GM12892 (cell line): ENCODE data around the gene TFRC. TPM values are rescaled to one million over a fixed set of nuclear protein-coding genes. Genes with fewer than 3 reads are reported as not detected.
A peak's percentile ranks its signal among the peaks of the same experiment; 100 is the strongest.

Experiments used
- DNase-seq: peaks from one replicate; pipeline ENCODE4 v3.0.0; 2011; ENCODE audit not compliant: insufficient read length
- FAIRE-seq: peaks from 2 replicates; lab custom pipeline; 2011; peaks lifted over from hg19 to GRCh38; lab: Jason Lieb, UNC
- POLR2A ChIP-seq: IDR thresholded peaks from 2 replicates; pipeline ENCODE4 v1.6.1; 2011; ENCODE audit warnings: low read depth, low read length, control low read depth
- POLR2AphosphoS5 ChIP-seq: IDR thresholded peaks from 2 replicates; pipeline ENCODE4 v1.6.1; 2011; ENCODE audit warnings: low read depth, low read length, control low read depth
- TAF1 ChIP-seq: IDR thresholded peaks from 2 replicates; pipeline ENCODE4 v1.6.1; 2011; ENCODE audit warnings: low read depth, mild to moderate bottlenecking, control low read depth, low read length, borderline replicate concordance
- polyA plus RNA-seq: library from polyadenylated mRNA; unstranded; fragments of >200 nt; gene quantifications from one replicate; pipeline ENCODE4 v1.2.1, GENCODE V29; 2012; ENCODE audit warnings: missing spikeins, inconsistent platforms; ENCODE audit not compliant: missing spikeins

Gene TFRC
- polyA plus RNA-seq: 339 TPM

DNA sequence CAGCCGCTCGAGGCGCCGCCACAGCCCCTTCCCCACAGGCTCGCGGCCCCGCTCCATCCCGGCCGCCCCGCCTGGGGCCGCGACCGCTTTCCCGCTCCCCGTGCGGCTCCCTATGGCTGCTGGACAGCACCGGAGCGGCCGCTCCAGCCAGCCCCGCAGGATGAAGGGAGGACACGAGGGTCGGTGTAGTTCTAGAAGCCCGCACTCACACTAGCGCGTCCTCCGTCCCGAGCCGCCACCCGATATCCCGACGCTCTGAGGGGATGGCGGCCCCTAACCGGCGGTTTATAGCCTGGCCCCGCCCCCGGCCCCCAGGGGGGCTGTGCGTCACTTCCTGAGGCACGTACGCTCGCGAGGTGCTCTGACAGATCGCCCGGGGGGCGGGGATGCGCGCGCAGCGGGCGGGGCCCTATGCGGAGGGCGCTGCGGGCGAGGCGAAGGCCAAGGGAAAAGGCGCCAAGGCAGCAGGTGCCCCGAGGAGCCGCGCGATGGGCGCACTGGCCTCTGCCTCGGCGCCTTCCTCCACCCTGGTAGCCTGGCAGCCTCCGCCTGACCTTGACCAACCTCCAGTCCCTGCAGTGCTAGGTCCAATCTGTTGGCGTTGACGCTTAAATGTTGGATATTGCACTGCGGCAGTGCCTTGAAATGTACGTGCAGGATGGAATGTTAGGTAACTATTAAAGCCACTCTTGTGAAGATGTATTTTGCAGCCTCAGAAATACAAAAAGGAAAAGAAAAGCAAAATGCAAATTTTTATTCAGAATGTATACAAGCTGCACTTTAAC lies at the start of gene TFRC:
Gene TFRC, minus strand, starts transcription at position 257 of the 785 bp plus-strand sequence. CDS start 4,991 bp downstream, outside the sequence.
- DNase-seq: peak; percentile 98
- peak; percentile 99 for TF ChIP-seq POLR2AphosphoS5
- TF ChIP-seq POLR2A: peak; percentile 100
- TF ChIP-seq TAF1: peak; percentile 97
- peak; percentile 91 for FAIRE-seq

DNA sequence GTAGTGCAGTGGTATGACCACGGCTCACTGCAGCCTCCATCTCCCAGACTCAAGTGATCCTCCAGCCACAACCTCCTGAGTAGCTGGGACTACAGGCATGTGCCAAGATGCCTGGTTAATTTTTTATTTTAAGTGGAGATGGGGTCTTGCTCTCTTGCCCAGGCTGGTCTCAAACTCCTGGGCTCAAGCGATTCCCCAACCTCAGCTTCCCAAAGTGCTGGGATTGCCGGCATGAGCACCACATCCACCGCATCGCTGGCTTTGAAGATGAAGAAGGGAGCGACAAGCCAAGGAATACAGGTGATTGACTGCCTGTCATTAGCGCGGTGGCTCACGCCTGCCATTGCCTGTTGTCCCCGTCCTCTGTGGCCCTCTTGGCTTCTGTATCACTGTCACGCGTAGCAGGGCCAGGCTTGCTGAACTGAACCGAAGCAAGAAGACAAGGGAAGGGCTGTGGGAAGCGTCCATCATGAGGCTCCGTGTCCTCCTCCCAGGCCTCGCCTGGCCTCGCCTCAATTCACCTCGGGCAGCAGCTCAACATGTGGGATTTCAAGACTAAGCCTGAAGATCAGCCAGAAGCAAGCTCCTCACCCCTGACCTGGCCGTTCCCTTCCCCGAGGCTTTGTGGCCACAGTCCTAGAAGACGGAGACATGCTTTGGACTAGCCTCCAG lies 46.4 kb upstream of the TFRC start:
- TF ChIP-seq POLR2AphosphoS5: no peak
- no peak for TF ChIP-seq TAF1
- no peak for TF ChIP-seq POLR2A
- no peak for DNase-seq
- FAIRE-seq: no peak

DNA sequence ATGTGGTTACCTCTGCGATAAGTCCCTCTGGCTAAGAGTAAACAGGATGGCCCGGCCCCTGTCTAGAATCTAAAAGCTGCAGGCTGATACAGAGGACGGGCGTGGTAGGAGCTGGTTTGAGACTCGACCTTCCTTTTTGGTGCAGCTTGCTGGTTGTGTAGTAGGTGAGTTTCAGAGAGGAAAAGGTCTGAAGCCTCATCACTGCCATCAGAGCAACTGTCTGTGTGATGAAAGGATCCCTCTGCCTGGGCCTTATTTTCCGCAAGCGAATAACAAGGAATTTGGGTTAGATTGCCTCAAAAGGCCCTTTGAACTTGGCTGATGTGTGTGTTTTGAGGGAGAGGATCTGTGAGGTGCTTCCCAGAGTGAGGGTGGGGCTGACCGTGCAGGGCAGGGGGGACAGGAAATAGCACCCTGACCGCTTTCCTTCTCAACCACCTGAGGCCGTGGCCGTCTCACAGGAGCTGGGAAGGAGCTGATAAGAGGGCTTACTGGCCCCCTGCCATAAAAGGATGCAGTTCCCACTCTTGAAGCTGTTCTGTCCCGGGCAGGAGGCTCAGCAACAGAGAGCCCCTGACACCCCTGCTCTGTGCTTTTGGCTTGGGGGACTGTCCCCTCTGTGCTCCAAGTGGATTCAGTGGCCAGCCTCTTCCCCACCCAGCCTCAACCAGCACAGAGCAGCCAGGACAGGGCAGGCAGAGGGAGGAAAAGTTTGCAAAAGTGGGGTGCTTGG lies 45.6 kb upstream of the TFRC start:
- TF ChIP-seq TAF1: no peak
- no peak for TF ChIP-seq POLR2AphosphoS5
- TF ChIP-seq POLR2A: no peak
- no peak for FAIRE-seq
- no peak for DNase-seq

DNA sequence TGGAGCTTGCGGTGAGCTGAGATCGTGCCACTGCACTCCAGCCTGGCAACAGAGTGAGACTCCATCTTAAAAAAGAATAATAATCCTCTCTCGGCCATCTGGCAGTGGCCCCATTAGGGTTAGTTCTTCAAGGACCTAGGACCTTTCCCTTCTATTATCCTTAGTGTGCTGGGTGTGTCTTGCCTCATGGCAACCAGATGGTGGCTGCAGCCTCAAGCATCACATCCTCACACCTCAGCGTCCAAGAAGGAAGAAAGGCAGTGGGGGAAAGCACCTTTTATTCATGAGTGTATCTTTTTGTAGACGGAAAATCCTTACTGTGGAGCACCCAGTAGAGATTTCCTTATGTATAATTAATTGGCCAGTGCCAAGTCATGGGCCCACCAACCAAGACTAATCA lies 42.7 kb upstream of the TFRC start:
- TF ChIP-seq POLR2AphosphoS5: no peak
- no peak for TF ChIP-seq POLR2A
- TF ChIP-seq TAF1: no peak
- DNase-seq (no peak), FAIRE-seq (no peak)

DNA sequence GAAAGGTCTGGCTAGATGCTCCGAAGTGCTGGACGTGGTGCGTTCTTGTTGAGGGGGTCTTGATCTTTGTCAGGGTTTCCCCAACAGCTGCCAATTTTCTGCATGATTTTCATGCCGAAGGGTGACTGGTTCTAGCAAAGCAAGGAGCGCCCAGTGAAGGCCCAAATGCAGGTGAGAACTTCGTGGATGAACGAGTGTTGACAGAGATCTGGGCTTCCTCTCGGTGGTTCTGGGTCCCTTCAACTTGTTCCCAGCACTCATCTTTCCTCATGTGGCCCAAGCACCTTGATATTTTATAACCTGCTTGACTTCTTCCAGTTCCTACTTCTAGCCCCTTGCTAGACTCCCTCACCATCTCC lies 40.8 kb upstream of the TFRC start:
- no peak for TF ChIP-seq POLR2A
- TF ChIP-seq POLR2AphosphoS5: no peak
- no peak for TF ChIP-seq TAF1
- no peak for FAIRE-seq

DNA sequence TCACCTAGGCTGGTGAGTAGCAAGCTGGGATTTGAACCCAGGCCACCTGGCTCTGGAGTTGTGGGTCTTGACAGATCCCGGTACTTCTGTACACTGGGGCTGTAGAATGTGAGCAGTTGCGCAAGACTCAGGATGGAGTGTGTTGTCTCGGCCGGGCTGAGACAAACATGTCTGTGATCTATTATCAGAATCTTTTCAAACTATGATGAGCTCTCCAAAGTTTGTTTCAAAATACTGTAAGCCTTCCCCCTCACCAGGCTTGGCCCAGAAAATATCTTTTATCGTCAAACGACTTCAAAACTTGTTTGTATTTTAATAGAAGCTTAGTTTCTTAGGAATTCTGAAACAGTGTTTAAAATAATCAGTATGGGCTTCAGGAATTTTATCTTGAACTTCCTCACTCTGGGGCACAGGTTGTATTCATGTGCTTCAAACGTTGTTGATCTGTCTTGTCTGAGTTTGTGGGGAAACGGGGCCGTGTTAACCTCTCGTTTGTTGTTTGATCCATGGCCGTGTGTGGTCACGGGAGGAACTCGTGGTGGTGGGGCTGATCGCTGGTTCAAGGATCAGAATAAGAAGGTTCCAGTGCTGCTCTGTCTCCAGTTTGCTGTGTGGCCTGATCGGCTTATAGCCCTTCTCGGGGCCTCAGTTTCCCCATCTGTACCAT lies 40.3 kb upstream of the TFRC start:
- no peak for TF ChIP-seq POLR2A
- TF ChIP-seq TAF1: no peak
- TF ChIP-seq POLR2AphosphoS5: no peak

More for the DNA sequence above, 40.8 kb upstream of the TFRC start:
- DNase-seq: no peak

DNA sequence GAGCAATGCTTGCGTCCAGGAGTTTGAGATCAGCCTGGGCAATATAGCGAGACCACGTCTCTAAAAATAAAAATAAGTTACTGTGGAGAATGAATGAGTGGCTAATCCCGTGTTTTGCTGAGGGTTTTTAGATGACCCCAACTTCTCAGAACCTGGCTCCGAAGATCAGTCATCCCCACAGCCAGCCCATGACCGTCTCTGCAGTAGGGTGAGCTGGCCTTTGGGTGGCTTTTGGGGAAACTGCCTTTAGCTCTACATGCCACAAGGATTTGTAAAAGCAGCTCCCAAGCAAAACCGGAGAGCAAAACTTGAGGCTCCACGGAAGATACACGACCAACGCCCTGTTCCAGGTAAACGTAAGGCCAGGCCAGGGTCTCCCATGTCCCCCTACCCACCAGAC lies 39.2 kb upstream of the TFRC start:
- TF ChIP-seq POLR2AphosphoS5 (no peak), POLR2A (no peak), TAF1 (no peak)
- DNase-seq (no peak), FAIRE-seq (no peak)

More for the DNA sequence above, 40.3 kb upstream of the TFRC start:
- DNase-seq: no peak
- no peak for FAIRE-seq

DNA sequence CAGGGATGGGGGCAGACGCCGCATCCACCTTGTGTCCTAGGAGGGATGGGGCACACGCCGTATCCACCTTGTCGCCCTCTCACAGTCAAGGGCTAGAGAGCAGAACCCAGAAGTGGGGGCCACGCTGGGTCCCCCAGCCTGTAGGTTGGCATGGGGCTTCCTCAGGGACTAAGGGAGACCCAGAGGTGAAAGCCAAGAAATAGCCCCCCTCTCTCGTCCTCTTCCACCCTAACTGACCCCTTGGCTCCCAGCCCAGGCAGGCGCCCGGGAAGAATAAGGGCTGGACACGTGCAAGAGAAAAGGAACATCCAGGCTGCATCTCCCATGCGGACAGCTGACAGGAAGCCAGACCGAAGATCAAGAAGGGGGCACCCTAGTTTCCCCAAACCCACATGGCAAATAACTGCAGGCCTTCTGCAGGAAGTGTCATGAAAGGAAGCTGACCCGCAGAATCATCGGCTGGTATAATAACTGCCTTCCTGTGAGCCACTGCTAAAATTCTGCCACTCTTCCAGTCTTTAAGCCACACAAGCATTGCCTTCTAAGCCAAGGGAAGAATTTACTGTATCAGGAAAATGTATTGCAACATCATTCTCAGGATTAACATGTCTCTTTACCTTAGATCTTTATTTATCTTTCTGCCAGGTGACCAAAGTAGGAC lies 38.5 kb upstream of the TFRC start:
- no peak for FAIRE-seq

DNA sequence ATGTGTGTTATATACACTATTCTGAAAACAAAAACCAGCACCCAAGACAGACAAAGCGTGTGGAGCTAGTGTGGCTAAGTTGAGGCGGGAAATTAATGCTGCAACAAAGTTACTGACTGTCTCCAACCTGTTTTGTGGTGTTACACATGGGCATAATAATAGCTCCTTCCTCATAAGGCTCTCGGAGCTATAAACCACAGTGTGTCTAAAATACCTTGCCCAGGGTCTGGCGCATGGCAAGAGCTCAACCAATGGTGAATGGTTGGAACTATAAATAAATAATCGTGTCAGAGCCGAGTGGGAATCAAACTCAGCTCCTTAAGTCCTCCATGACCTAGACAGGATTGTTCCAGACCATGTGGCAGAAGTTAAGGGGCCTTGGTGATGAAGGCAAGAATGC lies 35.9 kb upstream of the TFRC start:
- DNase-seq: no peak
- no peak for TF ChIP-seq TAF1
- no peak for TF ChIP-seq POLR2A
- no peak for TF ChIP-seq POLR2AphosphoS5

More for the DNA sequence above, 38.5 kb upstream of the TFRC start:
- DNase-seq: no peak
- TF ChIP-seq TAF1: no peak
- TF ChIP-seq POLR2AphosphoS5: no peak
- TF ChIP-seq POLR2A: no peak

DNA sequence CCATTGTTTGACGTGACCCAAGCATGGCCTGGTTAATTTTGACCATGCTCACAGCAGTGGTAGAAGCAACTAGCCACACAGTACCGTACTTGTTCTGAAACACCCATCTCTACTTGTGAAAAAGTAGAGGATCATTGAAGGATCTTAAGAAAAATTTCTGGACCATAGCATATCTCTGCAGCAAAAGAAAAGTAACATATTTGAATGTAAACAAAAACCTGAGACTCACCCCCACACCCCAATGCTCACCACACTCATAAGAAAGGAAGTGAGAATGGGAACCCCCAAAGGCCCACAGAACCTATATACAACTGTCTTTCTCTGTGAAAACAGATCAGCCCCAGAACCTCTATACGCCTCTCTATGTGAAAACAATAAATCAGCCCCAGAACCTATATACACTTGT lies 33.8 kb upstream of the TFRC start:
- no peak for TF ChIP-seq TAF1
- TF ChIP-seq POLR2A: no peak
- no peak for TF ChIP-seq POLR2AphosphoS5
- DNase-seq: no peak
- no peak for FAIRE-seq

More for the DNA sequence above, 35.9 kb upstream of the TFRC start:
- peak; percentile 77 for FAIRE-seq
